GM18520 (cell line): ENCODE measurements around the gene MTHFD2L.
"Not testable (repeated sequence)": the region's sequence is repeated elsewhere in the genome, so short reads cannot be mapped to it uniquely, and the experiment has no call there.

Source experiments
- ATAC-seq: cut with Tn5 transposase; IDR thresholded peaks from one replicate; pipeline ENCODE4 v1.9.1; 2021; ENCODE audit not compliant: unreplicated experiment

The MTHFD2L gene

DNA sequence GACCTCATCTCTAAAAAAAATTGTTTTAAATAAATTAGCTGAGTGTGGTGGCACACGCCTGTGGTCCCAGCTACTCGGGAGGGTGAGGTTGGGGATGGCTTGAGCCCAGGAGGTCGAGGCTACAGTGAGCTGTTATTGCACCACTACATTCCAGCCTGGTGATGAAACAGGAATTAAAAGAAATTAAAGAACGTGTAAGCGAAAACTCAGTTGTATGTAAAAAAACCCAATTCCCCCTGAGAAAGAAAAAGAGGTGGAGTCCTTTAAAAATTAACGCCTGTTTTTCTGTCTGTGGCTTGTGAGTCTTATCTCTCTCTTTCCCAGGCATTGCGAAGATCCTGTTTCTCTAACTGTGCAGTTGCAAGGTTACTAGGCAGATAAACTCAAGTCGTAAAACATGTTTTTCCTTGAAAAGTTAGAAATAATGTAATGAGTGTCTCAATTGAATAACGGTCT, 172.4 kb downstream of the MTHFD2L start:
- no peak for ATAC-seq

DNA sequence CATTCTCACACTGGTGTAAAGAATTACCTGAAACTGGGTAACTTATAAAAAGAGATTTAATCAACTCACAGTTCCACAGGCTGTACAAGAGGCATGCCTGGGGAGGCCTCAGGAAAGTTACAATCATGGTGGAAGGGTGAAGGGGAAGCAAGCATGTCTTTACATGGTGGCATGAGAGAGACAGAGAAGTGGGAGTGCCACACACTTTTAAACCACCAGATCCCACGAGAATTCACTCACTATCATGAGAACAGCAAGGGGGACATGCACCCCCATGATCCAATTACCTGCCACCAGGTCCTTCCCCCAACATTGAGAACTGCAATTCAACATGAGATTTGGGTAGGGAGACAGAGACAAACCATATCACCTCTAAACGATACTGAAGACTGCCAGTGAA, 173.3 kb downstream of the MTHFD2L start:
- ATAC-seq, result no peak

DNA sequence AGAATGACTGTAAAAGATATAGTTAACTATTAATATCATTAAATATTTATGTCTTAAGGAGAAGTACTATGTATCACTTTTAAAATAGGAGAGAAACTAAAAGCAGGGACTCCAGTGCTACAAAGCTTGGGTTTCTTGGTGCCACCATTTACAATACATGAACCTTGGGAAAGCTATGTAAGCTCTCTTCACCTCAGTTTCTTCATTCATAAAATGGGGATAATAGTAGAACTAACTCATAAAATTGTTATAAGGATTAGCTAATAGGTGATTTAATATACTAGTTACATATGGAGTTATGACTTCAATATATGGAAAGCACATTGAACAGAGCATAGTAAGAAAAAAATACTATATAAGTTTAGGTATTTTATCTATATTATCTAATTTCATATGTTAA, 174.0 kb downstream of the MTHFD2L start:
- no peak for ATAC-seq

DNA sequence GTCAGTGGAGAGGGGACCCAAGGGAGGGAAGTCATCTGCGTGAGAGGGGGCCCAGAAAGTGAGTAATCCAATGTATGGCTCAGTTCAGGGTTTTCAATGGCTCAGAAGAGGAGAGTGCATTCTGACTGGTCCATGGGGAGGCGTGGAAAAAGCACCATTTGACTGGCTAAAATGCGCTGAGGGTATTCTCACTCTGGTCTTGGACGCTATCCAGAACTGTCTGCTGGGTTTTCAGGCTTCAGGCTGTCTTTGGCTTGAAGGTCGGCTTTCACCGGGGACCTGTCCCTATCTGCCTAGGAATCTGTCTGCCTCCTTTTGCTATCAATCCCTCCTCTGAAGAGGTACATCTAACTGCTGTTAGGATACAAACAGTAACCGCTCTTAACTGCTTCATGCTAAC, 176.7 kb downstream of the MTHFD2L start:
- ATAC-seq, result no peak

DNA sequence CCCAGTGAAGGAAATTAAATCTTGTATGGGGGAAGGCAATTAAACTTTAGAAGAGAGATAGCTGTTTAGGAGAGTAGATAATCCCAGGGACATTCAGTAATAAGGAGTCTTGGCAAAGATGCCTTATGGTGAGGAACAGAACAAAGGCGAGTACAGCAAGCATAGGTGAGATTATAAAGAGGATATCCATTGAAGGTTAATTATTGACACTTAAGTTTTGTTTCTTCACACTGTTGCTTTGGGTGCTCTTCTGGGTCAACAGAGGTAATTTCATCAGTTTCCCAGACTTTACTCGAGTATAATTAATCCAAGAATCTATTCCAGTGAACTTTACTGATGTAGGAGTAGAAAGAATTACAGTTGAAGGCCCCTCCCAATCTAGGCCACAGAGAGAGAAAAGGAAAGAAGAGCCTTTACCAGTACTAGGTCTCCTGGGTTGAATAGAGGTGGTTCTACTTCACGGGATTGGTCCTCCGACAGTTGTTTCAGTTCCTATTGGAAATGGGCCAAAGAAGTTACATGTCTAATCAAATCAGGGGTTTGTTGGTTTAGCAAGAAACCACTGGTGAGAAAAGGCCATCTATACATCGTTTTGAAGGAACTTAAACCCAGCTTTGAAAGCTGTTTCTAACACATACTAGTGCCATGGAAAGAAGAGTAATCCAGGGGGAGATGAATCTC, 177.6 kb downstream of the MTHFD2L start:
- peak; percentile 76 for ATAC-seq

DNA sequence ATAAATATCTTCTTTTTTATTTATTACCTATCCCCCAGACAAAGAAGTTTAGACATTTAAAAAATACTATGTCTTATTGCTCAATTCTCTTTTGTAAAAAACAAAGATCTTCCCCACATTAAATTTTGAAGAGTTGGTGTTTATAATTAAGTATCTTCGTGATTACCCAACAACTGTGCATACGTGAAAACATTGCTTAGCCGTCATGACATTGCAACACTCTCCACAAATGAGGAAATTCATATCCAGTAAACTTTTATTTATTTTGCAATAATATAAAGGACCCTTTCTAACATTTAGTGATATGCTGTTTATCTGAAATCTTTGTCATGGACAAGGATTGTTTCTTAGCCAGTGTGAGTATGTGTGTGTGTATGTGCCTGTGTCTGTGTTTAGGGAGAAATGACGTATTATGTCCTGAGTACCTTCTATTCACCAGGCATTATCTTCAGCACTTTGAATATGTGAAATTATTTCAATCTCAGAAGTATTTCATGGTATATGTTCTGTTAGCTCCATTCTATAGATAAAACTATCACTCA, 180.9 kb downstream of the MTHFD2L start:
- no peak for ATAC-seq

DNA sequence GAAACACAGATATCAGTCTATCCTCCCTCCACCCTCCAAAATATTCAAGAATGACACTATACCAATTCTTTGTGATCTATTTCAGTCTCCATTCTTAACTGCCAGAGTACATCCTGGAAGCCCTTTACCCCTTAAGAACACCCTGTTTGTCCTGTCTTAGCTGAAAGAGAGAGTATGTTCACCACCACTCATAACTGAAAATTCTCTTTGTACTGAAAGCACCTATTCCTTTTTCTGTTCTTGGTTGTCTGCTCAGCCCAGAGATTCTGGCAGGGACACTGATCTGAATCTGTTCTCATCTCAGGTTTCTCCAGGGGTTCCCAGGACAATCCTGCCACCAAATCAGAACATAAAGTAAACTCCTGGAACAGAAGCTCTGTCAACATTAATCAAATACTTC, 181.6 kb downstream of the MTHFD2L start:
- ATAC-seq, result no peak

DNA sequence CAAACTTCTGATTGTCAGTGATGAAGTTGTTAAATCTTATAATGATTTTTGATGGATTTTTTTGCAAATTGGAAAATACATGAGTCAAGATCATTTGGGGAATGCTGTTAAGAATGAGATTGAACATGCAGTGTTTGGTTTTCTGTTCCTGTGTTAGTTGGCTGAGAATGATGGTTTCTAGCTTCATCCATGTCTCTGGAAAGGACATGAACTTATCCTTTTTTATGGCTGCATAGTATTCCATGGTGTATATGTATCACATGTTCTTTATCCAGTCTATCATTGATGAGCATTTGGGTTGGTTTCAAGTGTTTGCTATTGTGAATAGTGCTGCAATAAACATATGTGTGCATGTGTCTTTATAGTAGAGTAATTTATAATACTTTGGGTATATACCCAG, 182.5 kb downstream of the MTHFD2L start:
- ATAC-seq, result not testable (repeated sequence)

DNA sequence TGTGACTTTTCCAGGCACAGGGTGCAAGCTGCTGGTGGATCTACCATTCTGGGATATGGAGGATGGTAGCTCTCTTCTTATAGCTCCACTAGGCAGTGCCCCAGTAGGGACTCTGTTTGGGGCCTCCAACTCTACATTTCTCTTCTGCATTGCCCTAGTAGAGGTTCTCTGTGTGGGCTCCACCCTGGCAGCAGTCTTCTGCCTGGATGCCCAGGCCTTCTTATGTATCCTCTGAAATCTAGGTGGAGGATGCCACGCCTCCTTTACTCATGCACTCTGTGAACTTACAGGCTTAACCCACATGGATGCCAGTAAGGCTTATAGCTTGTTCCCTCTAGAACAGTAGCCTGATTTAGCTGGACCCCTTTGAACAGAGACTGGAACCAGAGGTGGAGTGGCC, 186.1 kb downstream of the MTHFD2L start:
- no peak for ATAC-seq
